Upper lobe of left lung (tissue), 6 donors: Measurements from ENCODE around the gene GLOD5. TPM values are rescaled to one million over a fixed set of nuclear protein-coding genes. Genes with fewer than 3 reads are reported as not detected.

ENCODE experiments used
- ATAC-seq, 2 donors: fragments of 200-7000 bp; cut with Tn5 transposase; one replicate each; pipeline ENCODE4 v1.9.1; 2022; ENCODE audit warnings: mild to moderate bottlenecking in 2 of 2, moderate library complexity in 2 of 2; ENCODE audit not compliant: low FRiP score in 2 of 2
- DNase-seq, 2 donors: peaks; one replicate each; pipeline ENCODE4 v3.0.0-alpha.2; 2019 to 2020
- H3K27ac ChIP-seq, 4 donors: fragments of 200-600 bp; sonication (generic); one replicate each; pipeline ENCODE4 v1.5.1; 2016 to 2019
- H3K27me3 ChIP-seq, 4 donors: fragments of 200-600 bp; sonication (generic); one replicate each; pipeline ENCODE4 v1.5.1; 2017 to 2019
- H3K36me3 ChIP-seq, 4 donors: fragments of 200-600 bp; sonication (generic); one replicate each; pipeline ENCODE4 v1.5.1; 2016 to 2019
- H3K4me1 ChIP-seq, 4 donors: fragments of 200-600 bp; sonication (generic); one replicate each; pipeline ENCODE4 v1.5.1; 2018 to 2019
- H3K4me3 ChIP-seq, 4 donors: fragments of 200-600 bp; sonication (generic); one replicate each; pipeline ENCODE4 v1.5.1; 2017 to 2019; ENCODE audit warnings: mild to moderate bottlenecking in 2 of 4, moderate library complexity in 1 of 4
- H3K9me3 ChIP-seq, 4 donors: fragments of 200-600 bp; sonication (generic); one replicate each; pipeline ENCODE4 v1.5.1; 2018 to 2019
- CTCF ChIP-seq, 6 experiments: fragments of 450-650 bp in 4 of 6; fragments of 200-600 bp in 2 of 6; sonication (generic) in 2 of 6; IDR thresholded peaks; one replicate each; pipeline ENCODE4 v1.5.1; 2016 to 2019; ENCODE audit warnings: antibody characterized with exemption in 6 of 6
- EP300 ChIP-seq, 4 donors: sonication (generic); formaldehyde crosslinking; IDR thresholded peaks; one replicate each; pipeline ENCODE4 v1.5.1; 2017; ENCODE audit warnings: antibody characterized with exemption in 4 of 4, control low read depth in 2 of 4
- POLR2A ChIP-seq, 4 donors: fragments of 450-650 bp; IDR thresholded peaks; one replicate each; pipeline ENCODE4 v1.5.1; 2016 to 2017; ENCODE audit warnings: antibody characterized with exemption in 4 of 4, mild to moderate bottlenecking in 2 of 4
- POLR2AphosphoS5 ChIP-seq, 2 donors: sonication (generic); formaldehyde crosslinking; IDR thresholded peaks; one replicate each; pipeline ENCODE4 v1.5.1; 2017; ENCODE audit warnings: antibody characterized with exemption in 2 of 2
- WGBS, 2 donors: methylation state at CpG; one replicate each; pipeline ENCODE4 v1.1.5; 2017 to 2018; 5-methylcytosine and 5-hydroxymethylcytosine counted together
- total RNA-seq, 6 donors: library from RNA; depleted of rRNA in 4 of 6; stranded (reverse); fragments of >200 nt in 4 of 6; gene quantifications; one replicate each; pipeline versions ENCODE4 v1.1.0 to v1.2.1, GENCODE V29; 2016 to 2021
- donor health status: DM: no; HTN: no; CAD: no; lungs with moderate emphysema.
- donor health status: DM: no; HTN: yes; CAD: no; lungs with severe emphysema.

GLOD5 gene
- total RNA-seq, 6 donors from 2014 or later = 1.1 to 2.1 (median 2.0) TPM; not detected in 2

- 0 to 49% methylated on average over 1 to 88 of the region's 89 CpGs for WGBS, 2 donors
- DNase-seq (peak; percentile 97 to 99), ATAC-seq (peak; percentile 95 to 96)
- Histone ChIP-seq H3K36me3 (peaks cover 0 to 9% (median 0%) of the 10 kb centered on the region in 4 donors), H3K4me3 (peak within 1 kb of the TSS; percentile 48 to 67 (median 56)), H3K4me1 (peaks cover 0 to 12% (median 2%) of the 10 kb centered on the region in 4 donors), H3K9me3 (peaks cover 0 to 10% (median 0%) of the 10 kb centered on the region in 4 donors), H3K27me3 (no peaks in the 10 kb centered on the region), H3K27ac (peak within 1 kb of the TSS; percentile 85 to 98 (median 94))
- peak; percentile 63 to 67 for TF ChIP-seq POLR2AphosphoS5 (IDR thresholded peaks at IDR 0.05)
- TF ChIP-seq POLR2A (IDR thresholded peaks at IDR 0.05) = peak in 2 of 4 donors; percentile 27 to 55
- TF ChIP-seq CTCF (IDR thresholded peaks at IDR 0.05) = peak in 2 of 6 experiments; percentile 11 to 17
- TF ChIP-seq EP300 (IDR thresholded peaks at IDR 0.05) = peak in 1 of 4 donors; percentile 28
Measured at GRCh38 chrX:48801280-48802088, 39.9 kb downstream of the GLOD5 start, which contains the start of gene HDAC6. HDAC6 (plus strand) TSS chrX:48802067; CDS start chrX:48802693, 626 bp downstream.

GRCh38 chrX:48802089-48802904 lies 40.8 kb downstream of the GLOD5 start:
- H3K4me1 ChIP-seq = peaks cover 0 to 12% (median 2%) of the 10 kb centered on the region in 4 donors
- TF ChIP-seq EP300 (IDR thresholded peaks at IDR 0.05) (no peak), POLR2A (IDR thresholded peaks at IDR 0.05) (peak in 3 of 4 donors; percentile 70 to 76 (median 72)), CTCF (IDR thresholded peaks at IDR 0.05) (peak in 2 of 6 experiments; percentile 5 to 6), POLR2AphosphoS5 (IDR thresholded peaks at IDR 0.05) (peak; percentile 44 to 55)
- peak overlapping the region; percentile 48 to 55 (median 52) for H3K4me3 ChIP-seq
- 4 to 32% methylated on average over 25 to 40 of the region's 40 CpGs for WGBS, 2 donors
- no peaks in the 10 kb centered on the region for H3K27me3 ChIP-seq
- H3K9me3 ChIP-seq = peaks cover 0 to 10% (median 0%) of the 10 kb centered on the region in 4 donors
- ATAC-seq (peak; percentile 79 to 81), DNase-seq (peak; percentile 87 to 89)
- H3K27ac ChIP-seq = peak overlapping the region; percentile 85 to 98 (median 94)
- peaks cover 0 to 14% (median 0%) of the 10 kb centered on the region in 4 donors for H3K36me3 ChIP-seq

GRCh38 chrX:48802905-48803200 lies 41.3 kb downstream of the GLOD5 start:
- H3K9me3 ChIP-seq = peaks cover 0 to 10% (median 0%) of the 10 kb centered on the region in 4 donors
- 42 to 60% methylated on average over 4 of the region's 4 CpGs for WGBS, 2 donors
- H3K4me3 ChIP-seq = peak overlapping the region in 3 of 4 donors; percentile 51 to 55 (median 54)
- H3K36me3 ChIP-seq = peaks cover 0 to 14% (median 0%) of the 10 kb centered on the region in 4 donors
- DNase-seq = no peak
- H3K4me1 ChIP-seq = peaks cover 0 to 12% (median 2%) of the 10 kb centered on the region in 4 donors
- TF ChIP-seq POLR2A (IDR thresholded peaks at IDR 0.05) (no peak), EP300 (IDR thresholded peaks at IDR 0.05) (no peak), CTCF (IDR thresholded peaks at IDR 0.05) (no peak), POLR2AphosphoS5 (IDR thresholded peaks at IDR 0.05) (no peak)
- H3K27me3 ChIP-seq = no peaks in the 10 kb centered on the region
- ATAC-seq = no peak
- peak overlapping the region; percentile 85 to 98 (median 94) for H3K27ac ChIP-seq

- no peak for ATAC-seq
- no peak overlapping the region for H3K4me3 ChIP-seq
- DNase-seq = no peak
- H3K27ac ChIP-seq = no peak overlapping the region
- 86 to 88% methylated on average over 1 to 4 of the region's 4 CpGs for WGBS, 2 donors
- H3K27me3 ChIP-seq = no peaks in the 10 kb centered on the region
- H3K4me1 ChIP-seq = peaks cover 0 to 6% (median 2%) of the 10 kb centered on the region in 4 donors
- TF ChIP-seq EP300 (IDR thresholded peaks at IDR 0.05) = no peak
- peaks cover 0 to 10% (median 0%) of the 10 kb centered on the region in 4 donors for H3K9me3 ChIP-seq
- H3K36me3 ChIP-seq = peaks cover 0 to 18% (median 0%) of the 10 kb centered on the region in 4 donors
Measured at GRCh38 chrX:48806081-48806480, 44.5 kb downstream of the GLOD5 start.

- Histone ChIP-seq H3K9me3 (no peaks in the 10 kb centered on the region), H3K27me3 (no peaks in the 10 kb centered on the region), H3K36me3 (peaks cover 0 to 40% (median 13%) of the 10 kb centered on the region in 4 donors), H3K4me3 (no peak overlapping the region), H3K27ac (no peak overlapping the region), H3K4me1 (no peaks in the 10 kb centered on the region)
- no peak for ATAC-seq
- TF ChIP-seq EP300 (IDR thresholded peaks at IDR 0.05) = no peak
- TF ChIP-seq POLR2A (IDR thresholded peaks at IDR 0.05) = no peak
- TF ChIP-seq POLR2AphosphoS5 (IDR thresholded peaks at IDR 0.05) = no peak
- TF ChIP-seq CTCF (IDR thresholded peaks at IDR 0.05) = no peak
- 83 to 100% methylated on average over 3 to 8 of the region's 8 CpGs for WGBS, 2 donors
- DNase-seq = no peak
Measured at GRCh38 chrX:48813644-48814043, 52.1 kb downstream of the GLOD5 start.
